MCF 10A (cell line): ENCODE data around the gene GNB1. TPM values are rescaled to one million over a fixed set of nuclear protein-coding genes. Genes with fewer than 3 reads are reported as not detected.

ENCODE experiments used
- BruUV-seq: library from RNA; stranded (reverse); fragments of 400-500 nt; replicated peaks from 2 replicates; lab custom pipeline; 2021; lab: Mats Ljungman, UMichigan
- CTCF ChIA-PET: fragments of 300-600 bp; sonication (Branson Sonifier 250); formaldehyde crosslinking; extraction: SDS; loops from one replicate; lab custom pipeline; 2021; ENCODE audit warnings: antibody characterized with exemption, inconsistent platforms; lab: Yijun Ruan, JAX
- POLR2A ChIA-PET: fragments of 300-600, 350-650 bp; sonication (Branson Sonifier 250); formaldehyde crosslinking; extraction: SDS; loops from one replicate; lab custom pipeline; 2020; ENCODE audit warnings: antibody characterized with exemption, inconsistent platforms; lab: Yijun Ruan, JAX
- DNase-seq: peaks from one replicate; pipeline ENCODE4 v3.0.0-alpha.2; 2018; ENCODE audit not compliant: unreplicated experiment
- H3K27ac Mint-ChIP-seq: one replicate; pipeline ENCODE4 v1.8.0; 2022; ENCODE audit warnings: mild to moderate bottlenecking, low read depth, mixed read lengths; ENCODE audit not compliant: unreplicated experiment
- H3K27me3 Mint-ChIP-seq: one replicate; pipeline ENCODE4 v1.8.0; 2022; ENCODE audit warnings: mixed read lengths; ENCODE audit not compliant: insufficient read depth, unreplicated experiment
- H3K36me3 Mint-ChIP-seq: one replicate; pipeline ENCODE4 v1.8.0; 2022; ENCODE audit warnings: mild to moderate bottlenecking, moderate library complexity, mixed read lengths; ENCODE audit not compliant: insufficient read depth, unreplicated experiment
- H3K4me1 Mint-ChIP-seq: one replicate; pipeline ENCODE4 v1.8.0; 2022; ENCODE audit warnings: mixed read lengths; ENCODE audit not compliant: insufficient read depth, unreplicated experiment
- H3K4me3 Mint-ChIP-seq: one replicate; pipeline ENCODE4 v1.8.0; 2022; ENCODE audit warnings: mild to moderate bottlenecking, moderate library complexity, mixed read lengths; ENCODE audit not compliant: unreplicated experiment
- H3K9me3 Mint-ChIP-seq: one replicate; pipeline ENCODE4 v1.8.0; 2022; ENCODE audit warnings: mixed read lengths; ENCODE audit not compliant: unreplicated experiment
- intact Hi-C: fragments of 100-400 bp; cut with micrococcal nuclease; formaldehyde crosslinking; loops from 2 replicates; pipeline ENCODE4 v1.14.1; 2022
- total RNA-seq: library from RNA; stranded (reverse); gene quantifications from 2 replicates; pipeline ENCODE4 v1.2.3, GENCODE V29; 2022
- TF ChIP-seq, protein P1 (sequence below): fragments of 200-600 bp; IDR thresholded peaks from one replicate; pipeline ENCODE4 v1.8.0; 2022; ENCODE audit warnings: antibody characterized with exemption, mild to moderate bottlenecking; ENCODE audit not compliant: unreplicated experiment

The GNB1 gene
- total RNA-seq, 1 experiment from 2014 or later = 430 TPM

DNA sequence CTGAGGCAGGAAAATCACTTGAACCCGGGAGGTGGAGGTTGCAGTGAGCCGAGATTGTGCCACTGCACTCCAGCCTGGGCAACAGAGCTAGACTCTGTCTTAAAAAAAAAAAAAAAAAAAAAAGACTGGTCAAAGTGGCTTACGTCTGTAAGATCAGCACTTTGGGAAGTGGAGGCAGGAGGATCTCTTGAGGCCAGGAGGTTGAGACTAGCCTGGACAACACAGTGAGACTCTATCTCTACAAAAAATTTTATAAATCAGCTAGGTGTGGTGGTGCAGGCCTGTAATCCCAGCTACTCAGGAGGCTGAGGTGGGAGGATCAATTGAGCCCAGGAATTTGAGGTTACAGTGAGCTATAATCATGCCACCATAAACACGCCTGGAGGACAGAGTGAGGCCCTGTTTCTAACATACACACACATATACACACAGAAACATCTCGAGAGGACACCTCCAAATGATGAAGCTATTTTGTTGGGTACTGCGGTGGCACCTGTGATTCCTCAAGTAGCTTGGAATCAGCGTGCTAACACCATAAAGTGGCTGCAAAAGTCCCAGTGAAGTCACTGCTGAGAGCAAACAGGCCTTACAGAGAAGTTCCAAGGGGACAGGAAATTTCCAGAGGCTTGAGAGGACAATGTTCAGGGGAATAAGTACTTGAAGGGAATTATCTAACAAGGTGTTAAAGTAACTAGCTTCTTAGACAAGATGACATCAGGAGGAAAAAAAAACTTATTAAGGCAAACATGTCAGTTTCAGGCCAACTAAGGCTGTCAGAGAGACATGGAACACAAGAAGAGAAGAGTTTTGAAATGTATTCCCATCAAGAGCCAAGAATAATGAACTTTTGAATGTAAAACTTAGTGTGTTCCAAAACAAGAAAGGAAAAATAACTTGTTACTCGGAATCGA lies 114.0 kb downstream of the GNB1 start:
- Mint-ChIP-seq H3K36me3 (peaks cover 35% of the 10 kb centered on the region), H3K4me1 (peaks cover 36% of the 10 kb centered on the region), H3K9me3 (no peaks in the 10 kb centered on the region), H3K4me3 (peak overlapping the region; percentile 82), H3K27me3 (no peaks in the 10 kb centered on the region), H3K27ac (peak overlapping the region; percentile 68)
- ChIA-PET CTCF (interaction anchor here (0.6 to 3.4 kb wide), 7 partner anchors 11 to 442 kb away, joined by 3 to 35 read pairs (median 4); no protein-coding TSS in a partner anchor), POLR2A (interaction anchor here (0.8 to 5.2 kb wide), 8 partner anchors 8 to 131 kb away, joined by 3 to 54 read pairs (median 4); partner anchors contain the start of gene CDK11A)
- TSS peak; percentile 24 for BruUV-seq
- no peak for DNase-seq
- intact Hi-C loops = loop anchor here (5.0 kb wide), 1 partner anchor 115 kb away; the partner anchor contains the start of gene GNB1
- TF ChIP-seq, protein P1, sequence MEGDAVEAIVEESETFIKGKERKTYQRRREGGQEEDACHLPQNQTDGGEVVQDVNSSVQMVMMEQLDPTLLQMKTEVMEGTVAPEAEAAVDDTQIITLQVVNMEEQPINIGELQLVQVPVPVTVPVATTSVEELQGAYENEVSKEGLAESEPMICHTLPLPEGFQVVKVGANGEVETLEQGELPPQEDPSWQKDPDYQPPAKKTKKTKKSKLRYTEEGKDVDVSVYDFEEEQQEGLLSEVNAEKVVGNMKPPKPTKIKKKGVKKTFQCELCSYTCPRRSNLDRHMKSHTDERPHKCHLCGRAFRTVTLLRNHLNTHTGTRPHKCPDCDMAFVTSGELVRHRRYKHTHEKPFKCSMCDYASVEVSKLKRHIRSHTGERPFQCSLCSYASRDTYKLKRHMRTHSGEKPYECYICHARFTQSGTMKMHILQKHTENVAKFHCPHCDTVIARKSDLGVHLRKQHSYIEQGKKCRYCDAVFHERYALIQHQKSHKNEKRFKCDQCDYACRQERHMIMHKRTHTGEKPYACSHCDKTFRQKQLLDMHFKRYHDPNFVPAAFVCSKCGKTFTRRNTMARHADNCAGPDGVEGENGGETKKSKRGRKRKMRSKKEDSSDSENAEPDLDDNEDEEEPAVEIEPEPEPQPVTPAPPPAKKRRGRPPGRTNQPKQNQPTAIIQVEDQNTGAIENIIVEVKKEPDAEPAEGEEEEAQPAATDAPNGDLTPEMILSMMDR = no peak

DNA sequence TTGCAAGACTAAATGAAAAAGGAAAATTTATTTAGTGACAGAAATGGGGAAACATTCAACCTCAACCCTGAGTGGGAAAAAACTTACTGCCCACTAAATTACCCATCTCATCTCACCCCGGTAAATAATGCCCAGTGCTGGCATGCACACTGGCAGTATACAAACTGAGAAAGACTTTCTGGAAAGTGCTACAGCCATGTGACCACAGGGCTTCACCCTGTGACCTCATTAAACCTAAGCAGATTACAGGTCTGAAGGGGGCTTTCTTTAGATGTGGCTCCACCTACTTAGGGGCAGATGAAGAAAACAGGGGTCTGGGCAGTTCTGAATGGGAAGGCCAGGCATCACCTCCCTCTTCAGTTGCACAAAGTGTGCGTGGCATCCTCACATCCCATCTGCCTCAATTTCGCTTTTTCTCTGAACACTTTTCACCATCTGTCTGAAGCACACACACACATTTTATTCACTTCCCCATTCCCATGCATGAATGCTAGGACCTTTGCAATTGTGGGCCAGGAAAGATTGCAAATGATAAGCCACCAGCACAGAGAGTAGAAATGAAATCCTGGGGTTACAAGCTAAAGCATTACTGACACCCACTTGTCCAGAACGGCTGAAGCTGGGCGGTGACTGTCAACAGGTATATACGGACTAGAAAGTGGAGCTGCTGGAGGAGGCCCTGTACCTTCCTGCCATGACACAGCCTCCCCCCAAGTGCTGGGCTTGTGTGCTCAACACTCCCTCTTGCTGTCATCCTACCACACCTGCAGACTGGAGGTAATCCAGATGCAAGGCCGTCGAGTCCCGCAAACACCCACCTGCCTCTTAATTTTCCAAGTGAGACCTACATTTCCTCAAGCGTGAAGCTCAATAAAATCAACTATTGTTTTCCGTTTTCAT lies 115.3 kb downstream of the GNB1 start:
- no TSS peak for BruUV-seq
- H3K27ac Mint-ChIP-seq = peak overlapping the region; percentile 9
- POLR2A ChIA-PET = interaction anchor here (4.9 to 5.2 kb wide), 2 partner anchors 10 to 132 kb away, joined by 42 to 54 read pairs; no protein-coding TSS in a partner anchor
- no peaks in the 10 kb centered on the region for H3K9me3 Mint-ChIP-seq
- CTCF ChIA-PET = interaction anchor here (1.5 to 3.4 kb wide), 2 partner anchors 11 to 131 kb away, joined by 4 to 35 read pairs; no protein-coding TSS in a partner anchor
- peaks cover 47% of the 10 kb centered on the region for H3K36me3 Mint-ChIP-seq
- no peaks in the 10 kb centered on the region for H3K27me3 Mint-ChIP-seq
- H3K4me1 Mint-ChIP-seq = peaks cover 31% of the 10 kb centered on the region
- TF ChIP-seq, protein P1 = no peak
- no peak for DNase-seq
- intact Hi-C loops = loop anchor here (5.0 kb wide), 1 partner anchor 117 kb away; the partner anchor contains the start of gene GNB1
- H3K4me3 Mint-ChIP-seq = peak overlapping the region; percentile 82

DNA sequence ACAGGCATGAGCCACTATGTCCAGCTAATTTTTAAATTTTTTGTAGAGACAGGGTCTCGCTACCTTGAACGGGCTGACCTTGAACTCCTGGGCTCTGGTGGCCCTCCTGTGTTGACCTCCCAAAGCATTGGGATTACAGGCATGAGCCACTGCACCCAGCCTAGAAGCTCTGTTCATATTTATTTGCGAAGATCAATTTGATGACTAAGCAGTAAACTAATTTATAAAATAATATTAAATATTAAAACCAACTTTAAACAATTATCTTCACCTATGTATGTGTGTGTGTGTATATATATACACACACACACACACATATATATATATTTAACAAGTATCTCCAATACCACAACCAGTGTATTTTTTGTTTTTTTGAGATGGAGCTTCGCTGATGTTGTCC lies 117.0 kb downstream of the GNB1 start:
- no peak for DNase-seq
- intact Hi-C loops = no loop called here
- no peak overlapping the region for H3K27ac Mint-ChIP-seq
- no TSS peak for BruUV-seq
- H3K27me3 Mint-ChIP-seq = no peaks in the 10 kb centered on the region
- peaks cover 64% of the 10 kb centered on the region for H3K36me3 Mint-ChIP-seq
- no peak overlapping the region for H3K4me3 Mint-ChIP-seq
- TF ChIP-seq, protein P1 = no peak
- CTCF ChIA-PET = interaction anchor here (0.9 kb wide), 1 partner anchor 16 kb away, joined by 4 read pairs; no protein-coding TSS in a partner anchor
- POLR2A ChIA-PET = no interaction called here
- no peaks in the 10 kb centered on the region for H3K9me3 Mint-ChIP-seq
- peaks cover 18% of the 10 kb centered on the region for H3K4me1 Mint-ChIP-seq
